ENCODE data around the gene DNAH5.

DNA sequence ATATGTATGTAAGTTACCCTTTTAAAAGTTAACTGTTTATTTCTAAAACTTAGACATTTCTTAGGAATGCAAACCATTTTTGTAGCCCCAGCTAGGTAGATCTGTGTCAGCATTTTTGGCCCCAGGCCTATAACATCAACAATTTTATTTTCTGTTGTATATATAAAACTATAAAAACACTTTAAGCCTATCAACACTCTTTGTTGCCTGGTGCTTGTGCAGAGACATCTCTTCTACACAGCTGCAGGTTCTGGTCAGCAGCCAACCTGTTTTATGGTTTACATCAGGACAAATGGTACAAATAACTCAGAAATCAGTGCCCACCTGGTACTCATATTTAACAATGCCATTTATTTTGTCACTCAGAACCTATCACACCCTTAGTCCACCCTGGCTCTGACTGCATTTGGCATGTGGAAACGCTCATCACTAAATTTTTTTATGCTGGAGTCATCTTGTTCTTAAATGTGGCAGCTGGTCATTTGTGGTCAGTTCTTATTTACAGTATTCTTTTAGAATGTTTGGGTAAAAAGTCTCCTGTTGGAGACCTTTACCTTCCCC is 173.4 kb downstream of the DNAH5 start:
- no peak for TF ChIP-seq EZH2 (IDR thresholded peaks at IDR 0.05; ENCODE audit: low read depth)
- TF ChIP-seq, protein P1, sequence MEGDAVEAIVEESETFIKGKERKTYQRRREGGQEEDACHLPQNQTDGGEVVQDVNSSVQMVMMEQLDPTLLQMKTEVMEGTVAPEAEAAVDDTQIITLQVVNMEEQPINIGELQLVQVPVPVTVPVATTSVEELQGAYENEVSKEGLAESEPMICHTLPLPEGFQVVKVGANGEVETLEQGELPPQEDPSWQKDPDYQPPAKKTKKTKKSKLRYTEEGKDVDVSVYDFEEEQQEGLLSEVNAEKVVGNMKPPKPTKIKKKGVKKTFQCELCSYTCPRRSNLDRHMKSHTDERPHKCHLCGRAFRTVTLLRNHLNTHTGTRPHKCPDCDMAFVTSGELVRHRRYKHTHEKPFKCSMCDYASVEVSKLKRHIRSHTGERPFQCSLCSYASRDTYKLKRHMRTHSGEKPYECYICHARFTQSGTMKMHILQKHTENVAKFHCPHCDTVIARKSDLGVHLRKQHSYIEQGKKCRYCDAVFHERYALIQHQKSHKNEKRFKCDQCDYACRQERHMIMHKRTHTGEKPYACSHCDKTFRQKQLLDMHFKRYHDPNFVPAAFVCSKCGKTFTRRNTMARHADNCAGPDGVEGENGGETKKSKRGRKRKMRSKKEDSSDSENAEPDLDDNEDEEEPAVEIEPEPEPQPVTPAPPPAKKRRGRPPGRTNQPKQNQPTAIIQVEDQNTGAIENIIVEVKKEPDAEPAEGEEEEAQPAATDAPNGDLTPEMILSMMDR (conservative IDR thresholded peaks at IDR 0.05): no peak

Measured in PC-9 (cell line).